Measurements from ENCODE around the gene PRKCH. TPM values are rescaled to one million over a fixed set of nuclear protein-coding genes. Genes with fewer than 3 reads are reported as not detected.

Gene PRKCH
- total and polyA plus RNA-seq, 10 of the 15 experiments (the other 5 are each of a cell fraction or from before 2014, with no cell fraction given), result 10.7 to 140 (median 33.2) TPM

- TF ChIP-seq MEF2B (IDR thresholded peaks at IDR 0.05; ENCODE audit: partially characterized antibody, poor library complexity, severe bottlenecking), result no peak
Observed at GRCh38 chr14:61573321-61573720, 251.9 kb downstream of the PRKCH start (continued).

GRCh38 chr14:61573748-61574513 is 252.6 kb downstream of the PRKCH start:
- Histone ChIP-seq H3K4me1 (ENCODE audit: control insufficient read depth, insufficient read depth, low read length) (peaks cover 7% of the 10 kb centered on the region), H3K27ac (ENCODE audit: control insufficient read depth, insufficient read depth) (no peak overlapping the region), H3K79me2 (ENCODE audit: control insufficient read depth, insufficient read depth, low read length) (no peaks in the 10 kb centered on the region), H2AFZ (ENCODE audit: control insufficient read depth, low read depth, low read length) (no peak overlapping the region), H3K36me3 (ENCODE audit: control insufficient read depth in 2 of 2, insufficient read depth in 2 of 2, low read length in 1 of 2) (no peaks in the 10 kb centered on the region), H3K4me2 (ENCODE audit: control insufficient read depth, insufficient read depth) (no peak overlapping the region), H4K20me1 (ENCODE audit: control insufficient read depth, insufficient read depth) (no peaks in the 10 kb centered on the region), H3K9ac (ENCODE audit: control insufficient read depth, insufficient read depth, low read length) (no peak overlapping the region), H3K27me3 (replicated peaks in 1 of 2; ENCODE audit: control insufficient read depth in 2 of 2, insufficient read depth in 2 of 2, low read length in 1 of 2) (no peaks in the 10 kb centered on the region), H3K9me3 (replicated peaks; ENCODE audit: control insufficient read depth, insufficient read depth, low read length) (no peaks in the 10 kb centered on the region), H3K4me3 (no peak overlapping the region)
- DNase-seq (ENCODE audit: low read depth, low spot score) (no peak), ATAC-seq (no peak), FAIRE-seq (no peak)
- in situ Hi-C loops (cut with MboI) (no loop called here), intact Hi-C loops (cut with micrococcal nuclease; ENCODE audit: unreplicated experiment) (no loop called here)
- BruUV-seq (replicated peaks), result no TSS peak
- POLR2A ChIA-PET, result no interaction called here
- RAD21 ChIA-PET (ENCODE audit: unreplicated experiment), result no interaction called here
- SMC1A ChIA-PET (ENCODE audit: uncharacterized antibody, unreplicated experiment), result interaction anchor here (0.7 to 2.1 kb wide), 4 partner anchors 8 to 102 kb away, joined by 3 to 6 read pairs (median 3); no protein-coding TSS in a partner anchor
- no peak for TF ChIP-seq PML (IDR thresholded peaks at IDR 0.05; ENCODE audit: low read length)
- TF ChIP-seq SMAD1 (IDR thresholded peaks at IDR 0.05; ENCODE audit: low read depth, partially characterized antibody), result no peak
- TF ChIP-seq SREBF1 (IDR thresholded peaks at IDR 0.05; ENCODE audit: low read length), result no peak
- TF ChIP-seq GABPA (IDR thresholded peaks at IDR 0.05; ENCODE audit: low read depth), result no peak
- no peak for TF ChIP-seq PKNOX1 (IDR thresholded peaks at IDR 0.05)
- no peak for TF ChIP-seq JUND (IDR thresholded peaks at IDR 0.05; ENCODE audit: low read depth, low read length)
- no peak for TF ChIP-seq RELB (IDR thresholded peaks at IDR 0.05; ENCODE audit: low read depth)
- no peak for TF ChIP-seq IRF3 (IDR thresholded peaks at IDR 0.05)
- TF ChIP-seq BHLHE40 (IDR thresholded peaks at IDR 0.05; ENCODE audit: borderline replicate concordance in 1 of 2, low read depth in 2 of 2, low read length in 1 of 2), result no peak
- TF ChIP-seq ZSCAN29 (IDR thresholded peaks at IDR 0.05), result no peak
- no peak for TF ChIP-seq E4F1 (IDR thresholded peaks at IDR 0.05; ENCODE audit: borderline replicate concordance, partially characterized antibody)
- no peak for TF ChIP-seq TAF1 (IDR thresholded peaks at IDR 0.05; ENCODE audit: borderline replicate concordance, low read depth, low read length)
- TF ChIP-seq DPF2 (IDR thresholded peaks at IDR 0.05), result no peak
- no peak for TF ChIP-seq STAT3 (IDR thresholded peaks at IDR 0.05; ENCODE audit: low read depth, low read length)
- CTCF ChIA-PET, result interaction anchor here (0.9 kb wide), 1 partner anchor 35 kb away, joined by 6 read pairs; no protein-coding TSS in a partner anchor
- 93% methylated on average over 7 of the region's 7 CpGs for WGBS (ENCODE audit: insufficient coverage, insufficient replicate concordance, low lambda C conversion rate, missing lambda C conversion rate)

Measured in GM12878 (cell line).